Esophagus muscularis mucosa (tissue), 4 donors: ENCODE data around the gene GPC6.

ENCODE experiments used
- EP300 ChIP-seq: sonication (generic); formaldehyde crosslinking; IDR thresholded peaks from one replicate; pipeline ENCODE4 v1.6.1; 2017; ENCODE audit warnings: antibody characterized with exemption
- POLR2A ChIP-seq: fragments of 450-650 bp; IDR thresholded peaks from one replicate; pipeline ENCODE4 v1.6.1; 2017; ENCODE audit warnings: antibody characterized with exemption, moderate library complexity, mild to moderate bottlenecking, low read depth
- POLR2AphosphoS5 ChIP-seq, 2 donors: sonication (generic); formaldehyde crosslinking; IDR thresholded peaks; one replicate each; pipeline ENCODE4 v1.6.1; 2017; ENCODE audit warnings: antibody characterized with exemption in 2 of 2
- TF ChIP-seq, protein P1 (sequence below), 3 experiments: fragments of 200-600 bp in 2 of 3; fragments of 450-650 bp in 1 of 3; sonication (generic) in 2 of 3; IDR thresholded peaks; one replicate each; pipeline ENCODE4 v1.5.1; 2017 to 2019; ENCODE audit warnings: antibody characterized with exemption in 3 of 3, mild to moderate bottlenecking in 2 of 3, moderate library complexity in 1 of 3

GRCh38 chr13:94433055-94433961, 1206.7 kb downstream of the GPC6 start:
- TF ChIP-seq POLR2A (no peak), EP300 (no peak), POLR2AphosphoS5 (IDR thresholded peaks at IDR 0.05) (no peak)
- TF ChIP-seq, protein P1, sequence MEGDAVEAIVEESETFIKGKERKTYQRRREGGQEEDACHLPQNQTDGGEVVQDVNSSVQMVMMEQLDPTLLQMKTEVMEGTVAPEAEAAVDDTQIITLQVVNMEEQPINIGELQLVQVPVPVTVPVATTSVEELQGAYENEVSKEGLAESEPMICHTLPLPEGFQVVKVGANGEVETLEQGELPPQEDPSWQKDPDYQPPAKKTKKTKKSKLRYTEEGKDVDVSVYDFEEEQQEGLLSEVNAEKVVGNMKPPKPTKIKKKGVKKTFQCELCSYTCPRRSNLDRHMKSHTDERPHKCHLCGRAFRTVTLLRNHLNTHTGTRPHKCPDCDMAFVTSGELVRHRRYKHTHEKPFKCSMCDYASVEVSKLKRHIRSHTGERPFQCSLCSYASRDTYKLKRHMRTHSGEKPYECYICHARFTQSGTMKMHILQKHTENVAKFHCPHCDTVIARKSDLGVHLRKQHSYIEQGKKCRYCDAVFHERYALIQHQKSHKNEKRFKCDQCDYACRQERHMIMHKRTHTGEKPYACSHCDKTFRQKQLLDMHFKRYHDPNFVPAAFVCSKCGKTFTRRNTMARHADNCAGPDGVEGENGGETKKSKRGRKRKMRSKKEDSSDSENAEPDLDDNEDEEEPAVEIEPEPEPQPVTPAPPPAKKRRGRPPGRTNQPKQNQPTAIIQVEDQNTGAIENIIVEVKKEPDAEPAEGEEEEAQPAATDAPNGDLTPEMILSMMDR (IDR thresholded peaks at IDR 0.05): no peak
